RPMI7951 (cell line): ENCODE results near the gene GJA4. TPM values are rescaled to one million over a fixed set of nuclear protein-coding genes. Genes with fewer than 3 reads are reported as not detected.
A peak's percentile ranks its signal among the peaks of the same experiment; 100 is the strongest.
"Not testable (repeated sequence)": the region's sequence is repeated elsewhere in the genome, so short reads cannot be mapped to it uniquely, and the experiment has no call there.

Source experiments
- DNase-seq: peaks from one replicate; pipeline ENCODE4 v3.0.0-alpha.2; 2012; ENCODE audit warnings: low read depth
- total RNA-seq: library from RNA; depleted of rRNA; stranded (reverse); fragments of >200 nt; shearing (Covaris generic); gene quantifications from 2 replicates; pipeline ENCODE4 v1.2.3, GENCODE V29; 2014

The GJA4 gene
- total RNA-seq, 1 experiment from 2014 or later, result not detected

- DNase-seq, result no peak
Measured at GRCh38 chr1:34790985-34791384, 1.8 kb upstream of the GJA4 start.

- no peak for DNase-seq
Measured at GRCh38 chr1:34792424-34792823, 375 bp upstream of the GJA4 start.

- DNase-seq, result no peak
Measured at GRCh38 chr1:34794001-34794789, 1.4 kb downstream of the GJA4 start.

- no peak for DNase-seq
Measured at GRCh38 chr1:34794790-34795180, 2.0 kb downstream of the GJA4 start.

- DNase-seq, result no peak
Measured at GRCh38 chr1:34795916-34796315, 3.1 kb downstream of the GJA4 start.

GRCh38 chr1:34796990-34797389 is 4.2 kb downstream of the GJA4 start:
- DNase-seq, result no peak

GRCh38 chr1:34800214-34800613 is 7.4 kb downstream of the GJA4 start:
- DNase-seq, result peak; percentile 46

- DNase-seq, result no peak
Measured at GRCh38 chr1:34803770-34804169, 11.0 kb downstream of the GJA4 start.

GRCh38 chr1:34806396-34806795 is 13.6 kb downstream of the GJA4 start:
- no peak for DNase-seq

- DNase-seq, result peak; percentile 22
Measured at GRCh38 chr1:34808051-34808810, 15.4 kb downstream of the GJA4 start.

- not testable (repeated sequence) for DNase-seq
Measured at GRCh38 chr1:34810781-34811180, 18.0 kb downstream of the GJA4 start.

GRCh38 chr1:34816332-34816731 is 23.5 kb downstream of the GJA4 start:
- no peak for DNase-seq

GRCh38 chr1:34816778-34817177 is 24.0 kb downstream of the GJA4 start:
- no peak for DNase-seq

GRCh38 chr1:34818862-34819261 is 26.1 kb downstream of the GJA4 start:
- DNase-seq, result not testable (repeated sequence)

GRCh38 chr1:34822202-34822601 is 29.4 kb downstream of the GJA4 start:
- DNase-seq, result no peak

- DNase-seq, result no peak
Measured at GRCh38 chr1:34824817-34825454, 32.1 kb downstream of the GJA4 start.

- no peak for DNase-seq
Measured at GRCh38 chr1:34825455-34826091, 32.8 kb downstream of the GJA4 start.

- no peak for DNase-seq
Measured at GRCh38 chr1:34827341-34827941, 34.6 kb downstream of the GJA4 start.

GRCh38 chr1:34828611-34829010 is 35.8 kb downstream of the GJA4 start:
- DNase-seq, result no peak

GRCh38 chr1:34829250-34829649 is 36.5 kb downstream of the GJA4 start:
- DNase-seq, result no peak

GRCh38 chr1:34831721-34832246 is 39.0 kb downstream of the GJA4 start:
- no peak for DNase-seq
